ENCODE measurements around the gene SALL3. TPM values are rescaled to one million over a fixed set of nuclear protein-coding genes. Genes with fewer than 3 reads are reported as not detected.

Gene SALL3
- total RNA-seq, 1 donor from 2014 or later, result not detected

DNA sequence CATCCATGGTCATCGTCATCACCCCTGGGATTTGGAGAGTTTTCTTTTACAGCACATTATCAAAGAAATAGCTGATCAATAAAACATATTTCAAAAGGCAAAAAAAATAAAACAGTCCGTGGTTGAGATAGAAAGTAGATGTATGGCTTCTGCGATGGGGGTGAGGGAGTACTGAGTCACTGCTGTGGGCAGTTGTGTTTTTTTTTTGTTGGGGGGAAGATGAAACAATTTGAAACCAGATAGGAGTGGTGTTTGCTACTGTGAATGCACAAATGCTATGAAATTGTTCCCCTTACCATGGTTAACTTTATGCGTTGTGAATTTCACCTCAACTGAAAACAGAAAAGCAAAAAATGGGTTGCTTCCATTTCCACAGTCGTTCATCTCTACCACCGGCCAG, 11.9 kb upstream of the SALL3 start:
- Mint-ChIP-seq H3K27ac (no peak overlapping the region), H3K36me3 (ENCODE audit: low read depth) (no peaks in the 10 kb centered on the region), H3K9me3 (peaks cover 8% of the 10 kb centered on the region), H3K4me1 (ENCODE audit: low read depth) (no peaks in the 10 kb centered on the region), H3K27me3 (ENCODE audit: low read depth) (peaks cover 11% of the 10 kb centered on the region), H3K4me3 (ENCODE audit: low read depth) (no peak overlapping the region)
- no peak for DNase-seq (ENCODE audit: low spot score)
- intact Hi-C loops (cut with micrococcal nuclease), result no loop called here

DNA sequence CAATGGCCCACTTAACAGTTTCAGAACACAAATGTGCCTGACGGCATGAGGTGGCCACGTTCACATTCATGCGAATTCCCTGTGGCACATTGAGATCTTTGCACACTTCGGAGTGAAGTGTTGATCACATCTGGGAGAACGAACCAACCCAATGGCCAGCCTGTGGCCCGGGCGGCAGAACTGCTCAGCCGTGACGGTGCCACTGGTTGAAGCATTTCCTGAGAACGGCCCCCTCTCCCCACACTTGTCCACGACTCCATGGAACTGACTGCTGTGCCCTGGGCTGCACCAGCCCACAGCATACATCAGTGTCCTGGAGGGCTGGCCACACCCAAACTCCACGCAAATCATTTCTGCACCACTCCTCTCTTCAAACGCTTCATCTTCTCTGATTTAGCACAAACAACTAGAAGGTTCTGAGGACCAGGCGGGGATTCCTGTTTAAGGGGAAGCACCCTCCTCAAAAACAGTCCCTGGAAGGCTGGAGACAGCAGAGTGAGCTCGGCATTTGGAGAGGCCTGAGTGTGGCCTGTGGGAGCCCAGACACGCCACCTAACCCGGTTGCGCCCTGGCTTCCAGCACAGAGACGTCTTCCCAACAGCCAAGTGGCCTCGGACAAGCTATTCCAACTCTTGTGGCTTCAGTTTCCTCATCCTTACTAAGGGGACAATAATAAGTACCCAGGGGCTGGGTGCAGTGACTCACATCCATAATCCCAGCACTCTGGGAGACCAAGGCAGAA, 9.9 kb upstream of the SALL3 start:
- intact Hi-C loops (cut with micrococcal nuclease), result loop anchor here (10.0 kb wide), 1 partner anchor 1725 kb away; the partner anchor contains the start of gene GALR1
- no peak for DNase-seq (ENCODE audit: low spot score)
- no peak overlapping the region for H3K4me3 Mint-ChIP-seq (ENCODE audit: low read depth)
- H3K4me1 Mint-ChIP-seq (ENCODE audit: low read depth), result peaks cover under 1% of the 10 kb centered on the region
- H3K9me3 Mint-ChIP-seq, result no peaks in the 10 kb centered on the region
- peaks cover 17% of the 10 kb centered on the region for H3K27me3 Mint-ChIP-seq (ENCODE audit: low read depth)
- no peaks in the 10 kb centered on the region for H3K36me3 Mint-ChIP-seq (ENCODE audit: low read depth)
- H3K27ac Mint-ChIP-seq, result no peak overlapping the region

DNA sequence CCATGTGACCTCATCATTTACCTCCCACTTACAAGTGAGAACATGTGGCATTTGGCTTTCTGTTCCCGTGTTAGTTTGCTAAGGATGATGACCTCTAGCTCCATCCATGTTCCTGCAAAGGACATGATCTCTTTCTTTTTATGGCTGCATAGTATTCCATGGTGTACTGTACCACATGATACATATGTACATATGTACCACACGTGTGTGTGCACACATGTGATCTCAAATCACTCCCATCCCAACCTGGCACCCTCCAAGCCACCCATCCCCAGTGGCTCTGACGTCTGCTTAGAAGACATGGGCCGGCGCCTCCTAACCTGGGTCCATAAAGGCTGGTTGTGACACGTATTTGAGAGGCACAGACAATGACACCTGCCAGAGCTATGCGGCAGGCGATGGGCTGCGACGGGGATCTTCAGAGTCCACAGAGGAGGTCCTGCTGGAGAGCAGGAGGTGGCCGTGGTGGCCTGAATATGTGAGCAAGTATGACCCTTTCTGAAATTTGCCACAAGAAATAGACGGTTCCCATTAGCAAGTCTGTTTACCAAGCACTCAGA, 8.8 kb upstream of the SALL3 start:
- intact Hi-C loops (cut with micrococcal nuclease), result loop anchor here (10.0 kb wide), 1 partner anchor 1726 kb away; the partner anchor contains the start of gene GALR1
- no peak for DNase-seq (ENCODE audit: low spot score)
- Mint-ChIP-seq H3K9me3 (no peaks in the 10 kb centered on the region), H3K27ac (no peak overlapping the region), H3K4me3 (ENCODE audit: low read depth) (no peak overlapping the region), H3K4me1 (ENCODE audit: low read depth) (peaks cover 3% of the 10 kb centered on the region), H3K27me3 (ENCODE audit: low read depth) (peaks cover 28% of the 10 kb centered on the region), H3K36me3 (ENCODE audit: low read depth) (no peaks in the 10 kb centered on the region)

DNA sequence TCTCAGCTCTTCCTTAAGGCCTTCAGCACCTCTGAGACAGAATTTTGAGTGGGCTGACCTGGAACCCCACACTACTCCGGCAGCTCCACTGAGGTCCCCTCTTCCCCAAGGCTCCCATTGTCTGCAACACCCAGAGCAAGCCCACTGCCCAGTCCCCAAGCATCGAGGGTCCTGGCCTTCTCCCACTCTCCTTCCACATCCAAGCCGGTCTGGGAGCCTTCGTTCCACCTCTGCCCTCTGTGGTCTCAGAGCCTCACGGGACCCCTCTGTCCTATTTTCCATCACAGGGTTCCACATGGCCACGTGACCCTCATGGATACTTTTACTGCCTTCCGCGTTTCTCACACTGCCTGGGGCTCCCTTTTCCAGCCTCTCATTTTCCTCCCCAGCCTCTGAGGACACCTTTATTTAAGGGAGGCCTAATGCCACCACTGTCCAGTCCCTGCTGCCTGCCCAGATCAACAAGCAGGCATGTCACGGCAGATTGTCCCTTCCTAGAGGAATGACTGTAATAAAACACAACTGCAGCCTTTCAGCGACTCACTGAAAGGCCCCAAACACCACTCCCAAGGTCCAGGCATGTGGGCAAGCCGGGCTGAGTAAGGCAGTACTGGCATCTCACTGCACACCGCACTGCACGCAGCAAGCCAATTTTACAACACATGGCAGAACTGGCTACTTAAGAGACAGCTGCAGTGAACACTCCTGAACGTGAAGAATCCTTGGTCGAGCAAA, 7.9 kb upstream of the SALL3 start:
- no peaks in the 10 kb centered on the region for H3K9me3 Mint-ChIP-seq
- DNase-seq (ENCODE audit: low spot score), result no peak
- H3K4me3 Mint-ChIP-seq (ENCODE audit: low read depth), result no peak overlapping the region
- peaks cover 36% of the 10 kb centered on the region for H3K27me3 Mint-ChIP-seq (ENCODE audit: low read depth)
- H3K36me3 Mint-ChIP-seq (ENCODE audit: low read depth), result no peaks in the 10 kb centered on the region
- H3K27ac Mint-ChIP-seq, result no peak overlapping the region
- intact Hi-C loops (cut with micrococcal nuclease), result loop anchor here (10.0 kb wide), 1 partner anchor 1727 kb away; the partner anchor contains the start of gene GALR1
- H3K4me1 Mint-ChIP-seq (ENCODE audit: low read depth), result peaks cover 3% of the 10 kb centered on the region

DNA sequence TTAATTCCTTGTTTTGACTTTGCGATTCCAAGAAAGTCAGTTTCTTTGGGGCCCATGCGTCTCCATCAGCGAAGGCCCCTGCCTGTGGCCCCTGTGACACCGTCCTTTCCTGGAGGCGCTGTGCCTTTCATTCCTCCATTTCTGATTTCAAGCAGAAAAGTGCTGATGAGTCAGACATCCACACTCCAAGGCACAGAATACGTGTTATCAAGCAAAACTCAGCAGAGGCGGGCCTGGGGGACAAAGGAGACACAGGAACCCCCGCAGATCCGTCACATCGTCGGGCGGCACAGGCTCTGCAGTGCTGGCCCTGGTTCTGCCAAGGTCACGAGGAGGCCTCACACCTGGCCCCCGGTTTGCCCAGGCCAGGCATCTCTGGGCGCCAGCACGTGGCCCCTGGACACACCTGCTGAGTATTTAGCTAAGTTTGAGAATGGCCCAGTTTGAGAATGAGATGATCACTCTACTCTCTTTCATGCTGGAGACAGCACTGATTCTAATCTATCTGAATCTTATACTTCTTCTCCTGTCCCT, 7.2 kb upstream of the SALL3 start:
- Mint-ChIP-seq H3K4me3 (ENCODE audit: low read depth) (no peak overlapping the region), H3K36me3 (ENCODE audit: low read depth) (no peaks in the 10 kb centered on the region), H3K27ac (no peak overlapping the region), H3K9me3 (no peaks in the 10 kb centered on the region), H3K27me3 (ENCODE audit: low read depth) (peaks cover 44% of the 10 kb centered on the region), H3K4me1 (ENCODE audit: low read depth) (peaks cover 5% of the 10 kb centered on the region)
- DNase-seq (ENCODE audit: low spot score), result no peak
- intact Hi-C loops (cut with micrococcal nuclease), result loop anchor here (10.0 kb wide), 1 partner anchor 1728 kb away; the partner anchor contains the start of gene GALR1

DNA sequence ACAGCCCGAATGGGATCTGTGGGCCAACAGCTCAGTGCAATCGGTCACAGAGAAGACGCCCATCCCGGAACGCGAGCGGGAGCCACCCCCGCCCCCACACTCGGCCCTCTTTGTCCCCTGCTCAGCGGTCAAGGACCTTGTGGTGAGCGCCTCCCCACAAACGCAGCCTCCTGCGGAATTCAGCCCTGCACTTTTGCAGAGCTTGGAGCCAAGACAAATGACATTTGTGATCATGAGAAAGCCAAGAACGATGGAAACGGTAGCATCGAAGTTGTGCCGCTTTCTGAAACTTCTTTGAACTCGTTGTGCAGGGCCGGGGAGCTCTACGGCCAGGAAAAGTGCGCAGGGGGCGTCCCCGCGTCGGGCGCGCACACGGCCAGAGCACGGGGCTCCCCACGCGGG, 6.7 kb upstream of the SALL3 start:
- Mint-ChIP-seq H3K4me3 (ENCODE audit: low read depth) (no peak overlapping the region), H3K9me3 (no peaks in the 10 kb centered on the region), H3K27me3 (ENCODE audit: low read depth) (peaks cover 49% of the 10 kb centered on the region), H3K36me3 (ENCODE audit: low read depth) (no peaks in the 10 kb centered on the region), H3K4me1 (ENCODE audit: low read depth) (peaks cover 5% of the 10 kb centered on the region), H3K27ac (no peak overlapping the region)
- no peak for DNase-seq (ENCODE audit: low spot score)
- intact Hi-C loops (cut with micrococcal nuclease), result loop anchor here (10.0 kb wide), 1 partner anchor 1728 kb away; the partner anchor contains the start of gene GALR1

DNA sequence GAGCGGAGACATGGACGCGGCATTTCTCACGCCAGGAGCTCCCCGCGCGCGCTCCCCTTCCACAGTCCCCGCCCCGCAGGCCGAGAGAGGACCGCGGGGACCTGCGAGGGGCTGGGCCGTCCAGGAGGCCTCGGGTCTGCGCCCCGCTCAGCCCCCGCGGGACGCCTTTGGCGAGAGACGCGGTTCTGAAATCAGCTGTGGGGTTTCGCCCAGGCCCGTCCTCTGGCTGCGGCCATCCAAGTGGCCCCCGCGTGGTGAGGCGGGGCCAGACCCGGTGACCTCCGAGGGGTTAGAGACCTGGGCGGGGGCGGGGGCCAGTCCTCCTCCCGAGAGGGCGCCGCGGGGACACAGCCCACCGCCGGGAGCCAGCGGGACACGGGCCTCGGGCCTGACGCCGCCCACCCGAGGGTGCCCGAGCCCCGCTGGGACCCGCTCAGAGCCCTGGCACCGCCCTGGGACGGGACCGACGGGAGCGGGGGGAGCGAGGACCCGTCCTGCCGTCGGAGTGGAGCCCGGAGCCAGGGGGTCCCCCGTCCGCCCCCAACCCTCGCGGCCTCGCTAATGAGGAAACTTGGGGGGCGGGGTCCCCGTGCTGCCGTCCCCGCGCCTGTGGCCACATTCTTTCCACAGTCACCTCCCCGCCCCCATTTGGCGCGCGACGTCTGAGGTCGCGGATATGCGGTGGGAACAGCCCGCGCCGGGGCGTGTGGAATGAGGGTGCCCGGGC, 6.1 kb upstream of the SALL3 start:
- intact Hi-C loops (cut with micrococcal nuclease), result loop anchor here (10.0 kb wide), 1 partner anchor 1729 kb away; the partner anchor contains the start of gene GALR1
- DNase-seq (ENCODE audit: low spot score), result no peak
- H3K9me3 Mint-ChIP-seq, result no peaks in the 10 kb centered on the region
- peaks cover 5% of the 10 kb centered on the region for H3K4me1 Mint-ChIP-seq (ENCODE audit: low read depth)
- peaks cover 53% of the 10 kb centered on the region for H3K27me3 Mint-ChIP-seq (ENCODE audit: low read depth)
- H3K36me3 Mint-ChIP-seq (ENCODE audit: low read depth), result no peaks in the 10 kb centered on the region
- H3K27ac Mint-ChIP-seq, result no peak overlapping the region
- H3K4me3 Mint-ChIP-seq (ENCODE audit: low read depth), result no peak overlapping the region

DNA sequence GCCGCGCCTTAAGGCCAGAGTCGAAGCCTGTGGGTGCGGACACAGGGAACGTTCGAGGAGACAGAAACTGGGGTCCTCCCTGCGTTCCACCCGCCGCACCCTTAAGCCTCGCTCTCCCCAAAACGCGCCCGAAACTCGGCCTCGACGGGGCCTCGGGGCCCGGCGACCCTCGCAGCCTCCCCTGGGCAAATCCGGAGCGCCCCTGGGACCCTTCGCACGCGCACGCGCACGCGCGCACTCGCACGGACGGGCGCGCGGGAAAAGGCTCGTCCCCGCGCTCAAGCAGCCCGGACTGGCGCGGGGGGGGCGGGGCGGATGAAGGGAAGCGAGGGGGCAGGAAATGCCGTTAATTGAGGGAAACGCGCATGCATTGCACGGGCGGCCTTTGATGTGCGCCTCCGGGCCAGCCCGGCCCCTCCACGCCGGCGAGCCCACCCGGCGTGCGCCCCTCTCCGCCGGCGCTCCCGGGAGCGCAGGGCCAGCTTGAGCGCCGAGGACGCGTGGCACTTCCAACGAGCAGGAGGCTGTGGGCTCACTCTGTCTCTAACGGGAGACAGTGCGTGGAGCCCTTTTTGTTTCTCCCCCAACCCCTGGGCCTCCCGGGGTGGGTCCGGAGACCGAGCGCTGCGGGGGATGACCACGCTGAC, 5.4 kb upstream of the SALL3 start:
- Mint-ChIP-seq H3K4me1 (ENCODE audit: low read depth) (peaks cover 5% of the 10 kb centered on the region), H3K27ac (no peak overlapping the region), H3K36me3 (ENCODE audit: low read depth) (no peaks in the 10 kb centered on the region), H3K4me3 (ENCODE audit: low read depth) (no peak overlapping the region), H3K9me3 (no peaks in the 10 kb centered on the region), H3K27me3 (ENCODE audit: low read depth) (peaks cover 54% of the 10 kb centered on the region)
- no peak for DNase-seq (ENCODE audit: low spot score)
- intact Hi-C loops (cut with micrococcal nuclease), result loop anchor here (10.0 kb wide), 1 partner anchor 1729 kb away; the partner anchor contains the start of gene GALR1

DNA sequence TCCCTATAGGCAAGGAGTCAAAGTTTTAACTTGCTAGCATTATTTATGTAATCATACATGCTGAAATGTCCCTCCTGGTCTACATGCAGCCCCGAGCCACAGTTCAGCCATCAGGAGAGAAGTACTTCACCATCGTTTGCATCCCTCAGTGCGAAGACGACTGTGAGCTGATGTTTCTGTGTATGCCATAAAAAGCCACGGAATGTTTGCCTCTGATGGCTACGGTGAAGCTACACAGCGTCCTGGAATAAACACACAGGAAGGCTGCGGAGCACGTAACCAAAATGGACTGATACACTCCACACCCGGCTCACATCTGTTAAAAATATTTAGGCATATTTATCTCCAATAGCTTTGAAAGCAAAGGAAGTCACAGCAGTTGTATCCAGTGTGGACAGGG, 4.3 kb upstream of the SALL3 start:
- peaks cover 5% of the 10 kb centered on the region for H3K4me1 Mint-ChIP-seq (ENCODE audit: low read depth)
- intact Hi-C loops (cut with micrococcal nuclease), result loop anchor here (10.0 kb wide), 1 partner anchor 1730 kb away; the partner anchor contains the start of gene GALR1
- H3K4me3 Mint-ChIP-seq (ENCODE audit: low read depth), result no peak overlapping the region
- H3K36me3 Mint-ChIP-seq (ENCODE audit: low read depth), result no peaks in the 10 kb centered on the region
- H3K27me3 Mint-ChIP-seq (ENCODE audit: low read depth), result peaks cover 54% of the 10 kb centered on the region
- H3K9me3 Mint-ChIP-seq, result no peaks in the 10 kb centered on the region
- no peak overlapping the region for H3K27ac Mint-ChIP-seq
- no peak for DNase-seq (ENCODE audit: low spot score)

DNA sequence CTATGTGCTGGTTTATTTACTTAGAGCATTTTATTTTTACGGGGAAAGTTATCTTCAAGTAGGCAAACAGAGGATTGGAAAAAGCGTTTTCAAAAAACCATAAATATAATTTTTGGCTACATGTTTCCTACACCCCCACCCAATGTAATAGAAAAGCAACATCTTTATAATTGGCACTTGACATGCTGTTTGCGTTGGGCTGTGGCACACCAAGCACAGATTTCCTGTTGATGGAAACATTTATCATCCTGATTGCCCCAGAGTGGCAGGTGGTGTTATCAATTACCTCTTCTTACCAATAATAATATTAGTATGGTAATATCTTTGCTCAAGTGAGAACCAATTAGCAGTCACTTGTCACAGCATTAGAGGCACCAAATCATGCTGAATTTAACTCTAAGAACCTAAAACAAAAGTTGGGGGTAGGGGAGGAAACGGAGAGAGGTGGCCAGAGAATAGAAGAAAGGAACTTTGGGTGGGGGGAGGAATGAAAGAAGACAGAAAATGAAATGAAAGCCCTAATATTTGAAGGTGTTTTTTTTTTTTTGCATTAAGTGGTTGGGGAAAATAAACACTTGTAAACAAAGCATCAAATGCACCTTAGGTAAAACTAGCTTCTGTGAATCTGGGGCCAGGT, 3.8 kb upstream of the SALL3 start:
- intact Hi-C loops (cut with micrococcal nuclease), result loop anchor here (10.0 kb wide), 1 partner anchor 1731 kb away; the partner anchor contains the start of gene GALR1
- DNase-seq (ENCODE audit: low spot score), result no peak
- Mint-ChIP-seq H3K4me1 (ENCODE audit: low read depth) (peaks cover 5% of the 10 kb centered on the region), H3K36me3 (ENCODE audit: low read depth) (no peaks in the 10 kb centered on the region), H3K27me3 (ENCODE audit: low read depth) (peaks cover 54% of the 10 kb centered on the region), H3K9me3 (no peaks in the 10 kb centered on the region), H3K4me3 (ENCODE audit: low read depth) (no peak overlapping the region), H3K27ac (no peak overlapping the region)

DNA sequence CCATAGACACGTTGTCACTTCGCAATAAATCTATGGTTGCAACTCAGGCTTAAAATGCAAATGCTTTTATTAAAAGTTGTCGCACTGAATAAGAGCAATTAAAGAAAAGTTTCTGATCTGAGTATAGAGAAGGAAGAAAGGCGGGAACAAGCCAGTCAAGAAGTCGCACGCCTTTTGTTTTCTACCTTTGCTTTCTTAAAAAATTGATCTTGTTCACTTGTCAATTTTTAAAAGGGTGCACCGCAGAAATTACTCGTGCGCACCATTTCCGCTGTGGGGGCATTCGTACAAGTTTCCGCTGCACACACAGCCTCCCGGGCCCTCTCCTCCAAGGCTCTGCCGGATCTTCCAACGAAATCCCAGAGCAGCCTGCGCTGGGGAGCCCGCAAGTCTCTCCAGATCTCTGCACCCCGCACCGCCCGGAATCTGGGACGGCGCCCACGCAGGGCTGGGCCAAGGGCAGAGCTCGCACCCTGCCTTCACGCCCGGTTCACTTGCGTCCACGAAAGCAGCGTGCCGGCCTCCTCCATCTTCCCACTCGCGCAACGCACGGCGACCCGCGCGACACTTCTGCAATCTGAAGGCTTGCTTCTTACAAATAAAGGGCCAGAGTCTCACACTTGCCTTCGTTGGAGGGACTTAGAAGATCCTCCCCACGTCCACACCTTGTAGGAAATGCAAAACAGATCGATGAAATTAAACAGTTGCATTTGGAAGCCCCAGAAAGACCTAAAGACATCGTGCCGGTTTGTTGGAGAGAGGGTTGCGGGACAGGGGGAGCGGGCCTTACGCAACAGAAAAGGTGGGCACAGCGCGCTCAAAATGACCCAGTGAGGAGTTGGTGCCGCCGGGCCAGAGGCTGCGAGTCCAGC, 2.6 kb upstream of the SALL3 start:
- intact Hi-C loops (cut with micrococcal nuclease), result loop anchor here (10.0 kb wide), 1 partner anchor 1732 kb away; the partner anchor contains the start of gene GALR1
- H3K4me3 Mint-ChIP-seq (ENCODE audit: low read depth), result no peak overlapping the region
- H3K4me1 Mint-ChIP-seq (ENCODE audit: low read depth), result peaks cover 10% of the 10 kb centered on the region
- H3K27me3 Mint-ChIP-seq (ENCODE audit: low read depth), result peaks cover 58% of the 10 kb centered on the region
- H3K36me3 Mint-ChIP-seq (ENCODE audit: low read depth), result peaks cover 6% of the 10 kb centered on the region
- peak overlapping the region; percentile 46 for H3K27ac Mint-ChIP-seq
- H3K9me3 Mint-ChIP-seq, result peaks cover 7% of the 10 kb centered on the region
- no peak for DNase-seq (ENCODE audit: low spot score)

Data from activated T-helper 2 cell treated with anti-CD3 and anti-CD28 coated beads, Interferon-gamma antibody, Interleukin-2, Interleukin-4, amounts not matched to agents 10 μg/mL and 5 μg/mL and 100 μg/mL, durations not matched to agents 14 hours and 24 hours and 36 hours (primary cell).